IPS-18c (cell line): ENCODE results near the gene STAT6.

Source experiments
- H3K4me3 ChIP-seq: 2 replicates; pipeline ENCODE4 v1.7.0; 2013; ENCODE audit warnings: low read depth, mild to moderate bottlenecking, low read length, moderate library complexity; ENCODE audit not compliant: insufficient read depth
- H3K9me3 ChIP-seq: one replicate; pipeline ENCODE4 v1.6.1; 2013; ENCODE audit warnings: mild to moderate bottlenecking, low read length, moderate library complexity; ENCODE audit not compliant: control insufficient read depth, insufficient read depth

The STAT6 gene

GRCh38 chr12:57112492-57113294 is 1.5 kb upstream of the STAT6 start:
- Histone ChIP-seq H3K4me3 (no peak overlapping the region; the same call in 1 of the 2 replicates), H3K9me3 (no peaks in the 10 kb centered on the region)

GRCh38 chr12:57110104-57111030 is 795 bp downstream of the STAT6 start:
- no peaks in the 10 kb centered on the region for H3K9me3 ChIP-seq
- H3K4me3 ChIP-seq: peak overlapping the region; percentile 64

- Histone ChIP-seq H3K9me3 (no peaks in the 10 kb centered on the region), H3K4me3 (peak overlapping the region; percentile 64; the same call in 1 of the 2 replicates)
Measured at GRCh38 chr12:57109207-57110103, 1.7 kb downstream of the STAT6 start.

GRCh38 chr12:57107456-57108155 is 3.6 kb downstream of the STAT6 start:
- no peak overlapping the region for H3K4me3 ChIP-seq
- H3K9me3 ChIP-seq: no peaks in the 10 kb centered on the region

DNA sequence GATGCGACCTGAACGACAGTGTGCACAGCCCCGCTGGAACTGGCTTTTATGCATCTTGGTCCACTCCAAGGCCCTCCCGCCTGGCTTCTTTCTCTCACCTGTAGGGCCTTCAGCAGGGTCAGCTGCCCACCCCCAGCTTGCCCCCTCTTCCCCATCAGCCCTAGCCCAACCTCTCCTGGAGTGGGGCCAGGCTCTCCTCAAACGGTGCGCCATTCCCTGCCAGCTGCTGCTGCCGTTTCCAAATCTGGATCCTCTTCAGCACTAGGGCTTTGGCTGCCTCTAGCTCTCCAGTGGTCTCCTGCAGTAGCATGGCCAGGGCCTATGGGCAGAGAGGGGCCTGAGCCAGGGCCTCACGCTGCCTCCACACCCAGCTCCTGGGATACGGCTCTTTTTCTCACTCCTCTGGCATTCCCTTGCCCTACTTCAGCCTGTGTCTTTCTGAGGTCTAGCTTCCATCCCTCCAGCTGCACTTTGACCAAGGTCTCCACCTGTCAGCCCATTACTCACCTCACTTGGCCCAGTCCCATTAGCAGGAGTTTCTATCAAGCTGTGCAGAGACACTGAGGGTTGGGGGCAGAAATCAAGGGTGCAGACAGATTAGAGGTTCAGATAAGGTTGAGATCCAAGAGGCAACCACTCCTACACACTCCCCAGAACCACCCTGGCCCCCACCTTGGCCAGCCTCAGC is 5.0 kb downstream of the STAT6 start:
- H3K9me3 ChIP-seq: no peaks in the 10 kb centered on the region

DNA sequence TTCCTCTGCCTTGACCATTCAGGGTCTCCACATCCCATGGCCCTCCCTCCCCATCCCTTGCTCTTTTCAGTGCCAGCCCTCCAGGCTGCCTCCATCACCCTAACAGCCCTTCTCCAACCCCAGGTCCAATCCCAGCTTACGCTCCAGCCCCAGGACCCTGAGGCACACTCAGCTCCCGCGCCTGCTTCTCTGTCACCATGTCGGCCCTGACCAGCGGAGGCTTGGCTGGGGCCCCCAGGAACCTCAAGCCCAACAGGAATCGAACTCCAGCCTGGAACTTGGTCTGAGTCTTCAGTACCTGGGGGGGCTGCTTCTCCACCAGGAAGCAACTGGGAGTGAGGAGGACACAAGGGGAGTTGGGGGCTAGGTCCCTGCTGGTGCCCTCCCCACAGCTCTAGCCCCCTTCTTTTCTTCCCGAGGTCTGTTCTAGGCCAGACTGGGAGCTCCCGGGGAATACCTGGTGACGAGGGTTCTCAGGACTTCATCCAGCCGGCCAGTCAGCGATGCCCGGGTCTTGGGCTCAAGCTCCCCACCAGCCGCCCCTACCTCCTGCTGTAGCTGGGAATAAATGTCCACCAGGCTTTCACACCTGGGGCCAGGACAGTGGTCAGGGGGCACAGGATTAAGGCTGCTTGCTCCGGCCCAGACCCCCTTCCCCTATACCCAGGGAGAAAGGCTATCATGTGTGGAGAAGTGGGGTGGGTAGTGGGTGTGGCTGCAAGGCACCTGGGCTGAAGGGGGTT is 6.0 kb downstream of the STAT6 start:
- H3K4me3 ChIP-seq: no peak overlapping the region
- H3K9me3 ChIP-seq: no peaks in the 10 kb centered on the region

More for the DNA sequence above, 5.0 kb downstream of the STAT6 start:
- no peak overlapping the region for H3K4me3 ChIP-seq

DNA sequence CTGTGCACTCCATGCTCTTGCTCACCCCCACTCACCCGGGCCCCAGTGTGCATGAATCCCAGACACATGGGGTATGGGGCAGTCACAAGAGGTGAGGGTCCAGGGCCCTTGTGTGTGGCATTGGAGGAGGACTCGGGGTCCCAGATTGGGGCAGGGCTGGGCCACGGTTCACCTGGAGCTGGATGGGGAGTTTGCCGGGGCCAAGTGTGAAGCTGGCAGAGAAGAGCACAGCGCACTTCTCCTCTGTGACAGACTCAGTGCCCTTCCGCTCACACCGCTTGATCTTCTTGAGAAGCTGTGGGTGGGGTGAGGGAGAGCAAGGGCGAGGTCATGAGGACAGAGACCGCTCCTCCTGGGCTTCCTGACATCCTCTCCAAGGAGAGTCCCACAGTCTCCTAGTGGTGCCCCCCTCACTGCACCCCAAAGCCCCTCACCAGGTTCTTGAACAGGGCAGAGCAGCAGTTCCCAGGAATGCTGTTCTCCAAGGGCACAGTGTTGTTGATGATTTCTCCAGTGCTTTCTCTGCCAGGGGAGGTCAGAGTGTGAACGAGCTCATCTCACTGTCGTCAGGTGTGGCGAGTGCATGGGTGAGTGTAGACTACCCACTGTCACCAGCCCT is 6.8 kb downstream of the STAT6 start:
- H3K4me3 ChIP-seq: no peak overlapping the region

DNA sequence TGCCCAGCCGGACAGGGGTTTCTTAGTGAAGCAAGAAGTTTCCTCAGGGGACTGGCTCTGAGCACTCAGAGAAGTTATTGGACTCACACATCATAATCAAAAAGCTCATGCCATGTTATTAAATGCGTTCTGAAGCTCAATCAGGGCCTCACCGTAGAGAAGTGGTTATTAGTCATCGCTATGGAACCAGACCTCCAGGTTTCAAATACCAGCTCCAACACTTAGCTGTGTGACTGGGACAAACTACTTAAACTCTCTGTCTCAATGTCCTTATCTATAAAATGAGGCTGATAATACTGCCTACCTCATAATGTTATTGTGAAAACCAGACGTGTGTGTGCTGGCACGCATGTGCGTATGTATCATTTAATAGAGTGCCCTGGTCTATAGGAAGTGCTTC is 7.3 kb downstream of the STAT6 start:
- Histone ChIP-seq H3K9me3 (no peaks in the 10 kb centered on the region), H3K4me3 (no peak overlapping the region)

More for the DNA sequence above, 6.8 kb downstream of the STAT6 start:
- no peaks in the 10 kb centered on the region for H3K9me3 ChIP-seq

- Histone ChIP-seq H3K9me3 (no peaks in the 10 kb centered on the region), H3K4me3 (no peak overlapping the region)
Measured at GRCh38 chr12:57101892-57102695, 9.1 kb downstream of the STAT6 start.

DNA sequence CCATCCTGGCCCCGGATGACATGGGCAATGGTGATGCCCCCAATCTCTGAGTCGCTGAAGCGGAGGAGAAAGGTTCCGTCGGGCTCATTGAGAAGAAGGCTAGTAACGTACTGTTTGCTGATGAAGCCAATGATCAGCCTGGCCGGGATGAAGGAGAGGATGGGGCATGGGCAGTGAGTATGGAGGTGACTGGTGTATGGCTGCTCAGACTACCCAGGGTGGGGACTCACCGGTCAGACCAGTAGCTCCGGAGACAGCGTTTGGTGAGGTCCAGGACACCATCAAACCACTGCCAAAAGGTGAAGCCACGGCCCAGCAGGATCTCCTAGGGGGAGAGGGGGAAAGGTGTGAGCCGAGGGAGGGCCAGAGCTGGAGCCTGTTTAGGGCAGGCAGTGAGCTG is 11.4 kb downstream of the STAT6 start:
- H3K4me3 ChIP-seq: no peak overlapping the region

DNA sequence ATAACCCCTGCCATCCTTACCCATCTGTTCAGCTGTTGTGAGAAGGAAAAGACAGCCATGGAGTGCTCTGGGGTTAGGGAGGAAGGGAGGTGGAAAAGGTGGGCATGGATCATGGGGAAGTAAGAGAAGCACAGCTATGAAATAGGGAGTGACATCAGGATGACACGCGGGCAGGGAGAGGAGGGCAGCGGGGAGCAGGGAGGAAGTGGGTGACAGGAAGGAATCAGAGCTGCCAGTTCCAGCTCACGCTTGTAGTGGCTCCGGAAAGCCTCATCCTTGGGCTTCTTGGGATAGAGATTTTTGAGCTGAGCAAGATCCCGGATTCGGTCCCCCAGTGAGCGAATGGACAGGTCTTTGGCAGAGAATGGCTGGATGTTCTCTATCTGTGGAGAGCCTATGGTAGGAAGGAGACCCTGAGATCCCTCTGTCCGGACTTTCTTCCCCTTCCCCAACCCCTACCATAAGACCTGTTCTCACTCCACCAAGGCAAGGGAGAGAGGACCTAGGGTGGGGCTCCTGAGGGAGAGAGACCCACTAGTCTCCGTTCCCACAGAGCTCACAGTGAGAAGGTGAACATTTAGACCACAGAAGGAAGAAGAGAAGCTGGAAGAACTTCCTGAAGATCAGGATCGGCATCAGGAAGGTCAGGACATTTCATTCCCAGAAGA is 12.0 kb downstream of the STAT6 start:
- H3K4me3 ChIP-seq: no peak overlapping the region
- H3K9me3 ChIP-seq: no peaks in the 10 kb centered on the region

More for the DNA sequence above, 11.4 kb downstream of the STAT6 start:
- no peaks in the 10 kb centered on the region for H3K9me3 ChIP-seq

DNA sequence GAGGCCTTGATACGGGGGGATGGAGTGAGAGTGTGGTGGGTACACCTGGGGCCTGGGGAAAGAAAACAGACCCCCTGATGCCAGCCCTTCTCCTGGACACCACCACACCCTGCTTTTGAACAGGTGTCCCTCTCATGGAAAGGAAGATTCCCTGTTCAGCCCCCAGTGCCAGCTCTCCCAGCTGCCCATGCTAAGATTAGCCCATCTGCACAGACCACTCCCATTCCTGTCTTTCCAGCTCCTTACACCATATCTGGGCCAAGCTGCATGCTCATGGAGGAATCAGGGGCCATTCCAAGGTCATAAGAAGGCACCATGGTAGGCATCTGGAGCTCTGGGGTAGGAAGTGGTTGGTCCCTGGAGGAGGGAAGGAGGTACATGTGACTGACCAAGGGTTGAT is 12.6 kb downstream of the STAT6 start:
- H3K4me3 ChIP-seq: no peak overlapping the region
- no peaks in the 10 kb centered on the region for H3K9me3 ChIP-seq

DNA sequence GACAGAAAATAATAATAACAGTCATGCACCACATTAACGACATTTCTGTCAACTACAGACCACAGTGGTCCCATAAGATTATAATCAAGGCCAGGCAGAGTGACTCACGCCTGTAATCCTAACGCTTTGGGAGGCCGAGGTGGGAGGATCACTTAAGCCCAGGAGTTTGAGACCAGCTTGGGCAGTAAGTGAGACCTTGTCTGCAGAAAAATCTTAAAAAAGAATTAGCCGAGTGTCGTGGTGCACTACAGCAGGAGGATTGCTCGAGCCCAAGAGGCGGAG is 13.7 kb downstream of the STAT6 start:
- H3K9me3 ChIP-seq: no peaks in the 10 kb centered on the region
- no peak overlapping the region for H3K4me3 ChIP-seq
